Bone marrow (tissue), 2 donors: Measurements from ENCODE around the gene KIF13A.
"Not testable (repeated sequence)": the region's sequence is repeated elsewhere in the genome, so short reads cannot be mapped to it uniquely, and the experiment has no call there.

ENCODE experiments used
- DNase-seq, 2 donors: peaks; one replicate each; lab custom pipeline; 2025; lab: John Stamatoyannopoulos, UW

Gene KIF13A

GRCh38 chr6:17932330-17932852 lies 55.0 kb downstream of the KIF13A start:
- peak in 1 of 2 donors; percentile 65 for DNase-seq

- DNase-seq = no peak
Observed at GRCh38 chr6:17931227-17931626, 56.2 kb downstream of the KIF13A start.

- no peak for DNase-seq
Observed at GRCh38 chr6:17930321-17930993, 57.0 kb downstream of the KIF13A start.

- no peak for DNase-seq
Observed at GRCh38 chr6:17928514-17929430, 58.7 kb downstream of the KIF13A start.

GRCh38 chr6:17927705-17928104 lies 59.7 kb downstream of the KIF13A start:
- DNase-seq = no peak

GRCh38 chr6:17923401-17923863 lies 64.0 kb downstream of the KIF13A start:
- no peak for DNase-seq

- no peak for DNase-seq
Observed at GRCh38 chr6:17921454-17921853, 66.0 kb downstream of the KIF13A start.

- no peak for DNase-seq
Observed at GRCh38 chr6:17919496-17919895, 67.9 kb downstream of the KIF13A start.

- DNase-seq = no peak
Observed at GRCh38 chr6:17917837-17918763, 69.3 kb downstream of the KIF13A start.

GRCh38 chr6:17914651-17915050 lies 72.8 kb downstream of the KIF13A start:
- no peak for DNase-seq

GRCh38 chr6:17912521-17912920 lies 74.9 kb downstream of the KIF13A start:
- DNase-seq = no peak

- not testable (repeated sequence) for DNase-seq
Observed at GRCh38 chr6:17911656-17912055, 75.8 kb downstream of the KIF13A start.

GRCh38 chr6:17910189-17910588 lies 77.2 kb downstream of the KIF13A start:
- peak in 1 of 2 donors; percentile 13 for DNase-seq

- DNase-seq = no peak
Observed at GRCh38 chr6:17908831-17909230, 78.6 kb downstream of the KIF13A start.

GRCh38 chr6:17907406-17908229 lies 79.8 kb downstream of the KIF13A start:
- peak; percentile 63 to 98 for DNase-seq

- no peak for DNase-seq
Observed at GRCh38 chr6:17905611-17906592, 81.5 kb downstream of the KIF13A start.

- no peak for DNase-seq
Observed at GRCh38 chr6:17904491-17905120, 82.8 kb downstream of the KIF13A start.

- DNase-seq = no peak
Observed at GRCh38 chr6:17902974-17903373, 84.5 kb downstream of the KIF13A start.

GRCh38 chr6:17901493-17901892 lies 85.9 kb downstream of the KIF13A start:
- DNase-seq = no peak
